HepG2 (cell line): ENCODE data around the gene CGGBP1. TPM values are rescaled to one million over a fixed set of nuclear protein-coding genes. Genes with fewer than 3 reads are reported as not detected.

ENCODE experiments used
- ARHGAP35 ChIP-seq: sonication (generic); formaldehyde crosslinking; IDR thresholded peaks from 2 replicates; pipeline ENCODE4 v1.9.0; 2022; ENCODE audit warnings: mild to moderate bottlenecking, inconsistent platforms, moderate library complexity, missing genetic modification reagents, borderline replicate concordance
- BRF2 ChIP-seq: sonication (generic); formaldehyde crosslinking; IDR thresholded peaks from 2 replicates; pipeline ENCODE4 v1.8.1; 2022; ENCODE audit warnings: mild to moderate bottlenecking, missing genetic modification reagents
- CBX1 ChIP-seq: IDR thresholded peaks from one replicate; pipeline ENCODE4 v1.6.1; 2016; ENCODE audit warnings: antibody characterized with exemption, low read depth
- CREBL2 ChIP-seq: sonication (generic); formaldehyde crosslinking; IDR thresholded peaks from 2 replicates; pipeline ENCODE4 v1.8.1; 2023; ENCODE audit warnings: missing genetic modification reagents, mild to moderate bottlenecking, borderline replicate concordance
- HMGXB3 ChIP-seq: sonication (generic); formaldehyde crosslinking; IDR thresholded peaks from 2 replicates; pipeline ENCODE4 v1.4.0; 2020; ENCODE audit warnings: missing genetic modification reagents, borderline replicate concordance
- HNRNPK ChIP-seq: fragments of 200-400 bp; formaldehyde crosslinking; IDR thresholded peaks from 2 replicates; pipeline ENCODE4 v1.6.1; 2018; ENCODE audit warnings: low read length, low read depth, moderate library complexity, mild to moderate bottlenecking; ENCODE audit not compliant: poor library complexity, severe bottlenecking
- KLF9 ChIP-seq: IDR thresholded peaks from 2 replicates; pipeline ENCODE4 v1.6.1; 2016; ENCODE audit warnings: low read depth
- NFYC ChIP-seq: IDR thresholded peaks from 2 replicates; pipeline ENCODE4 v1.6.1; 2016; ENCODE audit warnings: missing genetic modification reagents, missing compliant biosample characterization
- PCBP1 ChIP-seq: fragments of 200-400 bp; formaldehyde crosslinking; IDR thresholded peaks from 2 replicates; pipeline ENCODE4 v1.6.1; 2017; ENCODE audit warnings: mild to moderate bottlenecking, low read depth, low read length, borderline replicate concordance
- REST ChIP-seq, 2 experiments: IDR thresholded peaks; 2 replicates each; pipeline ENCODE4 v1.6.1; 2011 to 2012; ENCODE audit warnings: low read length in 2 of 2, borderline replicate concordance in 1 of 2, low read depth in 1 of 2, mild to moderate bottlenecking in 1 of 2, moderate library complexity in 1 of 2
- SOX6 ChIP-seq, 2 experiments: fragments of 450-650 bp in 1 of 2; sonication (generic) in 1 of 2; formaldehyde crosslinking in 1 of 2; IDR thresholded peaks; 2 replicates each; pipeline versions ENCODE4 v1.4.0 to v1.6.1; 2017 to 2020; ENCODE audit warnings: antibody characterized with exemption in 1 of 2, mild to moderate bottlenecking in 1 of 2, missing genetic modification reagents in 1 of 2
- TBP ChIP-seq: sonication (generic); formaldehyde crosslinking; IDR thresholded peaks from 2 replicates; pipeline ENCODE4 v1.5.0; 2020; ENCODE audit warnings: missing genetic modification reagents
- TSC22D2 ChIP-seq: sonication (generic); formaldehyde crosslinking; IDR thresholded peaks from 2 replicates; pipeline ENCODE4 v1.5.1; 2020; ENCODE audit warnings: missing genetic modification reagents, mild to moderate bottlenecking, borderline replicate concordance
- ZC3H13 ChIP-seq: sonication (generic); formaldehyde crosslinking; IDR thresholded peaks from 2 replicates; pipeline ENCODE4 v1.8.1; 2023; ENCODE audit warnings: mild to moderate bottlenecking, missing genetic modification reagents, moderate library complexity
- ZNF3 ChIP-seq: IDR thresholded peaks from 2 replicates; pipeline ENCODE4 v1.7.0; 2017; ENCODE audit warnings: inconsistent platforms
- ZNF557 ChIP-seq: sonication (generic); formaldehyde crosslinking; IDR thresholded peaks from 2 replicates; pipeline ENCODE4 v1.4.0; 2020; ENCODE audit warnings: missing genetic modification reagents
- ZNF644 ChIP-seq: IDR thresholded peaks from 2 replicates; pipeline ENCODE4 v1.6.1; 2016; ENCODE audit warnings: low read depth
- ZNF781 ChIP-seq: sonication (generic); formaldehyde crosslinking; IDR thresholded peaks from 2 replicates; pipeline ENCODE4 v1.5.1; 2020; ENCODE audit warnings: borderline replicate concordance, mild to moderate bottlenecking, missing genetic modification reagents; ENCODE audit errors: not compliant biosample characterization
- ZNF792 ChIP-seq: IDR thresholded peaks from 2 replicates; pipeline ENCODE4 v1.6.1; 2016
- polyA plus RNA-seq, 8 experiments: library from polyadenylated mRNA; depleted of rRNA in 3 of 8; stranded (reverse) in 7 of 8; unstranded in 1 of 8; fragments of >200 nt; fragmentation: Illumina TruSeq in 4 of 8; extraction: Trizol in 4 of 8; gene quantifications; 2 replicates each; pipeline versions ENCODE4 v1.2.1 to v1.2.3, GENCODE V29; 2011 to 2016; ENCODE audit warnings: low read depth in 4 of 8, missing spikeins in 1 of 8, mixed read lengths in 1 of 8; ENCODE audit not compliant: insufficient read depth in 1 of 8
- total RNA-seq, 5 experiments: library from RNA; depleted of rRNA; stranded (reverse); fragments of >200 nt; fragmentation: Illumina TruSeq; extraction: Trizol; gene quantifications; 2 replicates each; pipeline ENCODE4 v1.2.3, GENCODE V29; 2016; ENCODE audit warnings: low read depth in 1 of 5

Gene CGGBP1
- total and polyA plus RNA-seq, 2 of the 13 experiments (the other 11 are each of a cell fraction or from before 2014, with no cell fraction given): 38.9 to 47.0 TPM

- no peak for TF ChIP-seq REST (IDR thresholded peaks at IDR 0.05; ENCODE audit: borderline replicate concordance in 1 of 2, low read depth in 1 of 2, low read length in 2 of 2)
- TF ChIP-seq TSC22D2 (CRISPR knock-in tag): no peak
- TF ChIP-seq ZNF644 (CRISPR knock-in tag): no peak
- TF ChIP-seq CREBL2: no peak; the same call in 1 of the 2 replicates
- TF ChIP-seq KLF9 (CRISPR knock-in tag): no peak
- 0 out of 2 replicates have a peak, but pooled peaks have one; percentile 74 for TF ChIP-seq PCBP1
- peak; percentile 99 for TF ChIP-seq NFYC (CRISPR knock-in tag)
- TF ChIP-seq ARHGAP35 (CRISPR knock-in tag): no peak
- TF ChIP-seq CBX1: peak; percentile 42
- TF ChIP-seq ZNF3 (CRISPR knock-in tag): no peak
- no peak for TF ChIP-seq HMGXB3 (CRISPR knock-in tag)
- TF ChIP-seq TBP (CRISPR knock-in tag): no peak
- TF ChIP-seq ZNF781 (CRISPR knock-in tag): no peak
- 0 out of 2 replicates have a peak, but pooled peaks have one; percentile 23 for TF ChIP-seq ZNF557 (CRISPR knock-in tag)
- TF ChIP-seq ZC3H13: no peak
- TF ChIP-seq BRF2 (CRISPR knock-in tag): peak; percentile 82; the same call in 1 of the 2 replicates
- TF ChIP-seq ZNF792: no peak; the same call in 1 of the 2 replicates
- peak; percentile 47 for TF ChIP-seq HNRNPK
- TF ChIP-seq SOX6 (IDR thresholded peaks at IDR 0.05): no peak
- no peak for TF ChIP-seq SOX6 (CRISPR knock-in tag; IDR thresholded peaks at IDR 0.05)
These were observed at the start of gene CGGBP1, which contains the start of gene ZNF654 (continued) for GRCh38 chr3:88058581-88059379.
